ENCODE results near the gene ADGRV1.
"Not testable (repeated sequence)": the region's sequence is repeated elsewhere in the genome, so short reads cannot be mapped to it uniquely, and the experiment has no call there.

ADGRV1 gene

DNA sequence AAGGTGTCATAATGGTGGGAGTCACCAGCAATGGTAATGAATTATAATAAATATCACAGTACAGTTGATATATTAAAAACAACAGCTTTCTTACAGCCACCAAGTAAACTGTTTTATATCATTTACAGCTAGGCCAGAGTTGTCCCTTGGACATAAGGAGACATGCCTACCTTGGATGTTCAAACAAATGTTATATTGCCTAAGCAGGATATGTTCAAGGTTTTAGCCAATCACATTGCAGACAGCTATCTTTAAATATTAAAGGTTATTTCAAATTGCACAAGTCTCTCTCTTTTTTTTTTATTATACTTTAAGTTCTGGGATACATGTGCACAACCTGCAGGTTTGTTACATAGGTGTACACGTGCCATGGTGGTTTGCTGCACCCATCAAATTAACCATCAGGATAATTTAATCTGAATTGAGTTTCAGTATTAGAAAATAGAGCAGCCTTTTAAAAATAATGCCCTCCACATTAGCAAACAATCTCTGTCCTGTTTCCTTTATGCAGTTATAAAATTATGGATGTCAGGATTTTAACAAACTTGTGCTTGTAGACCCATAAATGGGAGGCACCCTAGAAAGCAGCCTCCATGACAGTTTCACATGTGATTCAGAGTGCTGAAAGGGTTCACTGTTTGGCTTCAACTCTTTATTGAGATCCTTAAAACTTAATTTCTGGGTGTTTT lies 483.8 kb downstream of the ADGRV1 start:
- DNase-seq, result no peak

DNA sequence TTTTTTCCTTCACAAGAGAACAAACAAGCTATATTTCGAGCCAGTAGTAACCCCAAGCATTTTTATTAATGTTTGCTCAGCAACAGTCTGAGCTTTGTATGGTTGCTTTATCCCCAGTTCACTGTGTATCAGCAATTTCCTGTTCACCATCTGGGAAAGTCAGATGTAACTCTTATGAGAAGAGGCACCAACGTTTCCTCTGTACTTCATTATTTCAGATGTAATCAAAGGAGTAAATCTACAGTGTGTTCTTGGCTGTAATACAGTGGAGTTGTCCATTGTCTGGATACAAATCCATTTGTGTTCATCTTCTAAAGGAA lies 484.3 kb downstream of the ADGRV1 start:
- no peak for DNase-seq

DNA sequence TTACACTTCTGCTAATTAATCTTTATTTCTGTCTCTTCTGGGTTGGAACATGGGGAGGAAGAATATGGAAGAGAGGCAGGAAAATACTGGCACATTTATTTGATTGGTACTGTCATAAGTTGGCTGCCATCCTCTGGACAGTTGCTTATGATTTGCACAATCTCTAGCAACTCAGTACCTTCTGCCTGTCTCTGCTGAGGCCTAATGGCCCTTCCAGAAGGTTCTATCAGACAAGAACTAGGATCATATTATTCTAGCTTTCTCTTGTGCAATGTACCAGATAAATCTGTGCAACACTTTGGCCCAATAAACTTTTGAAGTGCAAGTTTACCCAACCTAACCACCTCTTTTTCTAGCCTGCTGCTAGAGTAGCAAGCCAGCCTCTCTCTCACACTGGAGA lies 489.5 kb downstream of the ADGRV1 start:
- DNase-seq, result no peak

DNA sequence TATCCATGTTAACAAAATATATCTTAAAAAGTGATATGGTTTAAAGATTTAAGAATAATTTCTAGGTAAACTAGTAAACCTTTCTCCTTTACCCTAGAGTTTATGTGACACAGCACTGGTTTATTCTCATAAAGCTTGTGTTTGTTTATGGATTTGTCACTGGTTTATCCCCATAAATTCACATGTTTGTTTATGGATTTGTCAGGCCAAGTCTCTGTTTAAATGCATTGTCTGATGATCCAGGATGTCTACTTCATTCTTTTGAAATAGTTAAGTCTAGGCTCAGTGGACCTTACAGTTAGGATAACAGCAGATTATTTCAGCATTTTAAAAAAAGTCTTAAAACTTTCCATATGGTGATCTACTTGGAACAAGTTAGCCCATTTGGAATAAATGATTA lies 490.5 kb downstream of the ADGRV1 start:
- no peak for DNase-seq

DNA sequence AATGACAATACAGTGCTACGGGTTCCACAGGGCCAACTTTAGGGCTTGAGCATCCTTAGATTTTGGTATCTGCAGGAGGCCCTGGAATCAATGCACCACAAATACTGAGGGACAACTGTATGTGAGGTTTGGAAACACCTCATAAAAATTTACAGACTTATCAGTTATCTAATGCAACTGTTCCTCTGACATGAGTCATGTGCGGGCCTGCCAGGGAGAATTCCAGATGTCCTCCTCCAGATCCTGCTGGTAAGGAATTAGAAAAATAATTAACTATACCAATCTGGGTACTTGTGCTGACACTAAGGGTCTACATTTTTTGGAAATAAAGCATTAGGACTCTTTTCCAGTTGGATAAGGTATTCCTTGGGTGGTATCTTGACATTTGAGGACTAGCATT lies 491.2 kb downstream of the ADGRV1 start:
- DNase-seq, result peak; percentile 23

DNA sequence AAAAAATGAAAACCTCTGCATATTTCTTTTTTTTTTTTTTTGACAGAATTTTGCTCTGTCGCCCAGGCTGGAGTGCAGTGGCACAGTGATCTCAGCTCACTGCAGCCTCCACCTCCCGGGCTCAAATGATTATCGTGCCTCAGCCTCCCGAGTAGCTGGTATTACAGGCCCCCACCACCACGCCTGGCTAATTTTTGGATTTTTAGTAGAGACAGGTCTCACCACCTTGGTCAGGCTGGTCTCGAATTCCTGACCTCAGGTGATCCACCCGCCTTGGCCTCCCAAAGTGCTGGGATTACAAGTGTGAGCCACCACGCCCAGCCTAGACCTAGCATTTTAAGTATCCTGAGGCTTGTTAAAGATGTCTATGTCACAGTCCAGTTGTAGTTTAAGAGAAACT lies 493.8 kb downstream of the ADGRV1 start:
- not testable (repeated sequence) for DNase-seq

DNA sequence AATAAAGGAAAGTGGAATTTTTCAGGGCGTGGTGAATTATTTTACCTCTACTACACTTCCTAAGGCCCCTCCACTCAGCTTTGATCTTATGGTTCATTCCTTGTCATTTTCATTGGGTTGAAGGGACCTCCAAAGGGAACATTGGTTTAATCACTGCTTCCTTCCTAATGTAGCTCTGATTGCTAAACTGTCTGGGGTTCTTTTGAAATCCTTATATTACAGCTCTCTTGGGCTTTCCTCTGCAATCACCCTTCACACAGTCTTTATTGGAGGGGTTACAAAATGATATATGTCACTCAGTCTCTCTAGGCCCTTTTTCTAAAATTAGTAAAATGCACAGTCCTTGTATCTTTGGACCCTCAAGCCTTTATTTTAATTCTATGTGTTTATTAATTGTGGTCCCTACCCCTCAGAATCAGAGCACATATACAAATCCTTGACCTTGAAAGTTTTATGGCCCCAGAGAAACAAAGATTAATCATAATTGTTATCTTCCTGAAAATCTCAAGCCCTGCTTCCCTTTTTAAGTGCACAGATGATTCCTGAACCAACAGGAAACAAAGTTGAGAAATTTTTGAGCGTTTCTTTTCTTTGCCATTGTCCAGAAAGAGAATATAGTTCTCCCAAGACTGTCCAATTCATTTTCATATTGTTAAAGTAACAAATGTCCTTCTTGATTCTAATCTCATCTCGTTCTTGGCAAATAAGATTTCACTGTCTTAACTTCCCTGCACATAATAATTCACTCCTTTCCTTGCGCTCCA lies 494.6 kb downstream of the ADGRV1 start:
- no peak for DNase-seq

DNA sequence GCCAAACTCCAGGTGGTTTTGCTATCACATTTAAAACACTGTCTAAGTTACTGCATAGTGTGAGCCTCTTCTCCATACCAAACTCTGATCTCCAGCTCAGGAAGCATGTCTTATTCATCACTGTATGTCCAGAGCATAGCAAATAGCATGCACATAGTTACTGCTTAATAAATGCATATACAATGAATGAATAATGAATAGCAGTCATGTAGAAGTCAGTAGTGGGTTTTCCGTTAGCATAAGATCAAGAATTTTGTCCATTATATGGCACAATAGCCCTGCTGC lies 495.1 kb downstream of the ADGRV1 start:
- DNase-seq, result no peak

DNA sequence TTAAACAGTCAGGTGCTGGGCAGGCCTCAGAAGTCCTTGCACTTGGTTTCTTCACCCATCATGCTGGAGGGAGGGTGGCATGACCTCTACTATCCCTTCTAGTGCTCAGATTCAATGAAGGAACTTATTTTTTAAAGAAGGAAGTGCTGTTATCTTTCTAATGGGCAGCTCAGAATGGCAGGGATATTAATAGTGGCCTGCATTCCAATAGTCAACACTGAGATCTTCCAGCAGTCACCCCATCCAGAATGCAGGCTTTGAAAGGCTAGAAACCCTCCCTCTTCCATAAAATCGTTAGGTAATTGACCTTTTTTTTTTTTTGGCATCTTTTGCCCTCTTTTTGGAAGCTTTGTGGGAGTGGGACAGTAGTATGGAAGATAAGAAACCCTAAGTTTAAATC lies 499.6 kb downstream of the ADGRV1 start:
- DNase-seq, result no peak

DNA sequence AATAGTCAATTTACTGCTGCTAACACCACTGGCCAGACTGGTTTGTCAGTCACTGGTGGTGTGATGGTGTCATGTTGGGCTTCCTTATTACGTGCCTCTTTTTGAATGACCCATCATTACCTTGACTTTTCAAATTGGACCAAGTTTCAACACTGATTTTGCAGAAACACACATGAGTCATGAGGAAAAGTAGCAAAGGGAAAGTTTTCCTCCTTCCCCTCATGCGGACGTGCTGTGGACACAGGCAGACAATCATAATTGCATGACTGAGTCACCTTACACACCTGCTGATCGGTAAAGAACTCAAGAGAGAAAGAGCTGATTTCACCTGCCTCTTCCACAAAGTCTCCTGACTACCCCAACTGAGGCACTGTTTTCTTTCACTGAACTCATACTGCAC lies 500.0 kb downstream of the ADGRV1 start:
- DNase-seq, result no peak

DNA sequence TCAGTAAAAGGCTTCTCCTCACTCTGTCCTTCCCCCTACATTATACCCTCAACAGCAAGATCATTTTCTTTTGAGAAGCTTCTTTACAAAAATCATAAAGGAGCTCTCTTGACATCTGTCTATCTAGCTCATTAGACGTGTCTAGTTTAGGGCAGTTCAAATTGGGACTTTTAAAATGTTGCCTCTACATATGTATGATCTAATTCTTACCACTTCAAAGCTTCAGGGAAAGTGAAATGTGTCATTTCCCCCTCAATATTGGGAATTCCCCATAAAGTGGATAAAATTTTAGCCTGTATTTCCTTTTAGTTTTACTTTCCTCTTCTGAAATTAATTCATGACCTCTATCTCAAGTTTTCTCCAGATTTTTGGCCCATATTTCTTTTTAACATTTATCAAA lies 500.8 kb downstream of the ADGRV1 start:
- DNase-seq, result no peak

DNA sequence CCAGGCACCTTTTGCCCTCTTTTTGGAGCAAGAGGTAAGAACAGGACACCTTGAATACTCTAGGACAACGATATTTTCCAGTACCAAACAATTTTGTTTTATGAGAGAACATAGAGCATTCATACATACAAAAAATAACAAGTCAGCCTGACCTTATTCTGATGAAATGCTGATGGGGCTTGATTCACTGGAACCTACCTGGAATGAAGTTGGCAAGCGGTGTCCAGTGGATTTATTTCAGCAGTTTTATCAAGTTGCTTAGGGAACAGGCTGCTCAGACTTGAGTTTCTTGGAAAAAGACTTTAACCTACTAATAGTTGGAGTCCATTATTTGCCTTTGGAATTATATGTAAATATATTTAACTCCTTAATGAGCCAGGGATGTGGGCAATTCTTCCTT lies 502.5 kb downstream of the ADGRV1 start:
- no peak for DNase-seq

DNA sequence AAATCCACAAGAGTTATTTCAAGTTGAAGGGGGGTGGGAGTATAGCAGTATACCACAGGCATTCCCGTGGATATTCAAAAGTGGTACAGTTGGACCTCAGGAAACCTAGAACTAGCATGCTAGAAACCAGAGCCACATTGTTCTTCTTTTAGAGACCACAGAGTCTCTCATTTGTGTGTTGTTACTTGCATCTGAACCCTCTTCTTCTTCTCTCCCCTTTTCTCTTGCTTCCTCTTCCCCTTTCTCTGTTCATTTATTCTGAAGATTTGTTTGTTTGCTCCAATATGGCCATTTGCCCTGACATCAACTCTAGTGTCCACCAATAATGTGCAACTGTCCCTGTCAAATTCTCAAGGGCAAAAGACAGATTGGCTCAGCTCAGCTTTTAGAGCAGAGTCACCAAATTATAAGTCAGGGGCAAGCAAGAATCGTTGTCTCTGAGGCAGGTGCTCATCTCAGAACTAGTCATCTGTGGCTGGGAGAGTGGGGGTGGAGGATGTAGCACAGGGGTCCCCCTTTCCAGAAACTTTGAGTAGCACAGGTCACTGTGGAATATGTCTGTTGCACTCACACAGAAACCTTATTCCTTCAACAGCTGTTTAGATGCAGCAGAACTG lies 503.5 kb downstream of the ADGRV1 start:
- no peak for DNase-seq

DNA sequence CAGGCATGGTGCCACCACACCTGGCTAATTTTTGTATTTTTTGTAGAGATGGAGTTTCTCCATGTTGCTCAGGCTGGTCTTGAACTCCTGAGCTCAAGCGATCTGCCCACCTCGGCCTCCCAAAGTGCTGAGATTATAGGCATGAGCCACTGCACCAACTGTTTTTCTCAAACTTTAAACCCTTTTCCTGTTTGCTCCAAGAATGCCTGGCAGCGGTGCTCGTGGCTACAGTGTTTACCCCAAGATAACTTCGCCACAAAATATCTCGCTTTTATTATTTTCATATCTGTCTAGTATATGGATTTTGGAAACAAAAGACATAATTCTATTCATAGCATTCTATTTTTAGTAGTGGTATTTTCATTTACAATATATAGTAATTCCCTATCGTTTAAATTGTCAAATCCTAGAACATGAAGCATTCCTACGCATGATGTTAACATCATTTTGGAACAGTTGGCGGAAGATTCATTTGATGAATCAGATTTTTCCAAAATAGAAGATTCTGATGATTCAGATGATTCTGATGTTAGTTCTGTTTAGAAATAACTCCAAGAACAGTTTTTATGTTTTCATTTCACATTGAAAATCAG lies 504.6 kb downstream of the ADGRV1 start:
- DNase-seq, result peak; percentile 59

DNA sequence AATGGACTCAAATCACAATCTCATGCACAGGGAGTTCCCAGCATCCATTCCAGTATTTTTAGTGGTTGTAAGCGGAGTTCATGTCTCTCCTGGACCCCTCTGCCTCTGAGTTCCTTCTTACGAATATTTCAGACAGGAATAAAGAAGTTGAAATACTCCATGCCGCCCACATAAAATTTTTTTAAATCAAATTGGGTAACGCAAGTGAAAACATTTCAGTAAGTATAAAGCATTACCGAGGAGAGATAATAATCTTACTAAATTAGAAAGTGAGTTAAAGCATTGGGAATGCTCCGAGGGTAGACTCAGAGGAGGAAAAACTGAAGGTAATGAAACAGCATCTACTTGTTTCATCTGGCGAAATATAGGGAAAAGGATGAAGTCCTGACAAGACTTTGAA lies 506.9 kb downstream of the ADGRV1 start:
- DNase-seq, result no peak

DNA sequence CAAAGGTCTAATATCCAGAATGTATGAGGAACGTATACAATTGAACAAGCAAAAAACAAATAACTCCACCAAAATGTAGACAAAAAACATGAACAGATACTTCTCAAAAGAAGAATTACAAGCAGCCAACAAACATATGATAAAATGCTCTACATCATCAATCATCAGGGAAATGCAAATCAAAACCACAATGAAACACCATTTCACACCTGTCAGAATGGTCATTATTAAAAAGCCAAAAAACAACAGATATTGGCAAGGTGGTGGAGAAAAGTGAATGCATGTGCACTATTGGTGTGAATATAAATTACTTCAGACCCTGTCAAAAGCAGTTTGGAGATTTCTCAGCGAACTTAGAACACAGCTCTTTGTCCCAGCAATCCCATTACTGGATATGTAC lies 510.8 kb downstream of the ADGRV1 start:
- DNase-seq, result no peak

DNA sequence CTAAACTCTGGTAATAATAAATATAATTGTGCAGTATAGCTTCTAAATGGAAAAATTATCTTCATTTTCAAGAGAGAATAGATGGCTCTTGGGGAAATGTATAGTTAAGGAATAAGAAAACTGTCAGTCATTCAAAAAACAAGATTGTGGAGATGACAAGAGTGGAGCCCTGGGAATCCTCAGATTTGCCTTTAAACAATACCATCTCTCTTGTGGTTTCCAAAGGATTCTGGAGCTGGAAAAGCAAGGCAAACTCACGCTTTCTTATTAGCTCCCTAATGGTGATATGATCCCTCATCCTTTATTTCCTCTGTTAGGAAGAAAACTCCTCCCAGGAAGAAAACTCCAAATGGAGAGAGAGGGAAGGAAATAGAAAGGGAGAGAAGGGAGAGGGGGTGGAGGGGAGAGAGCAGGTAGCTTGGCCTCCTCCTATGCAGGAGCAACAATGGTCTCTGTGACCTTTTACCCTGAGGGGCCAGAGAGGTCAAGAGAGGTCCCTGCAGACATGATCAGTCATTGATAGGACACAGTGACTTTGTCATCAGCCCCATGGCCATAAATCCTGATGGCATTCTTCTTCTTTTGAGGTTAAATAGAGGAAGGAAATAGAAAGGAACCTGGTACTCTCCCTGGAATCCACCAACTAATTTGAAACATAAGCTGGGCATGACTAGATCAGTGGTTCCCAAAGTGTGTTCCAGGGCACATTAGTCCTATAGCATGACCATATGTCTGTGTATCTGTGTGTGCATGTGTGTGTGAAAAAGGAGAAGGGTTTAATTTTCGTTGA lies 512.4 kb downstream of the ADGRV1 start:
- DNase-seq, result no peak

DNA sequence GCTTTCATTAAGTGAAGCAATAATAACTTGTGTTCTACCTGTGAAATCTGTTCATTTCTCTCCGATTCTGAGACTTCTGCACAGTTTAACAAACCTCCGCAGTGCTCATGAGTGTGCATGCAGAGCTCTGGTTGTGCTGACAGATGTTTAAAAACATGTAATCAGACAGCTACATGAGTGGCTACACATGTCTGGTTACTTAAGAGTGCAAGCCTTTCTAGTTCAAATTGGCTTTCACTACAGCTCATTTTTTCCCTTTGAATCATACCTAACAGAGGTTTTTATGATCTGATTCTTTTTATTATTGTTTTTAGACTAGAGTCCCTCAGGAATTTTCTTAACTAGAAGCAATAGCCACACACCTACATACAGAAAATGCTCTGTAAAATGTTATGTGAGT lies 514.3 kb downstream of the ADGRV1 start:
- DNase-seq, result peak; percentile 76

DNA sequence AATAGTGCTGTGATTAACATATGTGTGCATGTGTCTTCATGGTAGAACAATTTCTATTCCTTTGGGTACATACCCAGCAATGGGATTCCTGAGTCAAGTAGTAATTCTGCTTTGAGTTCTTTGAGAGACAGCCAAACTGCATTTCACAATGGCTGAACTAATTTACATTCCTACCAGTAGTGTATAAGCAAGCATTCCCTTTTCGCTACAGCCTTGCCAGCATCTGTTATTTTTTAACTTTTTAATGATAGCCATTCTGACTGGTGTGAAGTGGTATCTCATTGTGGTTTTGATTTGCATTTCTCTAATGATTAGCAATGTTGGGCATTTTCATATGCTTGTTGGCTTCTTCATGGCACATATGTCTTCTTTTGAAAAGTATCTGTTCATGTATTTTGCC lies 516.0 kb downstream of the ADGRV1 start:
- DNase-seq, result peak; percentile 92

DNA sequence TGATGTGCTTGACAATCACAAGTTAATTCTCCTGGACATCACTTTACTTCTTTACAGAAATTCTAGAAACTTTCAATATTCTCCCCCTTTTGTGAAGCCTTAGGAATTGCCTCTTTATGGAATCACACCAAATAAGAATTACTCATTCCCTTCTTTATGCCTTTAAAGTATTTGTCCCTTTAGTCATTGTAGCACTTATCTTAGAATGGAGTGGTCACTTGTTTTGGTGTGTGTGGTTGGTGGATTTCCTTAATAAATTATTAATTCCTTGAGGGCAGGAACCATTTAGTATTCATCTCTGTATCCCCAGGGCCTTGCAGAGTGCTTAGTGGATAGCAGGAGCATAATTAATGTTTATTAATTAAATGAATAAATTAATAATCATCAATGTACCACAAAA lies 517.5 kb downstream of the ADGRV1 start:
- DNase-seq, result peak; percentile 22

DNA sequence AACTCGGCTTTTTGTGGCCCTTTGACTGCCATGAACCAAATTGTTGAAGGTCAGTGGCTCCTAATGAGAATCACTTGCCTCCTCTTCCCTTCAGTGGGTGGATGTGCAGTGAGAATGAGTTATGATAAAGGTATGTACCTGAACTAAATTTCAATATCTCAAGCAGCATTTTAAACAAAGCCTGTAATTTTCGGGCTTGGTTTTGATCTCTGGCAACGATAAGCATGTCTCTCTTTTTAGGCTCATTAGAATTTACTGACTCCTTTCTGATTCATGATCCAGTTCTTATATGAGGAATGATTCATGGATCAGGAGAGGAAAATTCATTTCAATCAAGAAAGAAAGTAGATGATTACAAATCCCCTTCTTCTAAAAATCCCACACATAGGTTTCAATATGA lies 519.0 kb downstream of the ADGRV1 start:
- no peak for DNase-seq

DNA sequence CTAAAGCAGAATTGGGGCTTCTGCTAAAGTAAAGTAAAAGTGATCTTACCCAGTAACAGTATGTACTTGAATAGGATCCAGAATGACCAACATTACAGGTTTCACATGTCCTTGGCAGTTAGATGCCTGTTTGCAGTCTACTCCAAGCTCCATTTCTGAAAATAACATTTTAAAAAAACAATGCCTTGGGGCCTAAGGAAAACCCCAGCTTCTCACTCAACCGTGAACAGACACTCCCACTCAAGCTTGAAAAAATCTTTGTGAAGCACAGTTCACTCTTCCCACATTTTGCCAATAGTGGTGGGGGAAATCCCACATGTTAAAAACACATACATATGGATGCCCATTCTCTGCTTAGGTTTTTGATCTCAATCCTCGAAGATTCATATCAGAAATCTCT lies 520.4 kb downstream of the ADGRV1 start:
- DNase-seq, result no peak

DNA sequence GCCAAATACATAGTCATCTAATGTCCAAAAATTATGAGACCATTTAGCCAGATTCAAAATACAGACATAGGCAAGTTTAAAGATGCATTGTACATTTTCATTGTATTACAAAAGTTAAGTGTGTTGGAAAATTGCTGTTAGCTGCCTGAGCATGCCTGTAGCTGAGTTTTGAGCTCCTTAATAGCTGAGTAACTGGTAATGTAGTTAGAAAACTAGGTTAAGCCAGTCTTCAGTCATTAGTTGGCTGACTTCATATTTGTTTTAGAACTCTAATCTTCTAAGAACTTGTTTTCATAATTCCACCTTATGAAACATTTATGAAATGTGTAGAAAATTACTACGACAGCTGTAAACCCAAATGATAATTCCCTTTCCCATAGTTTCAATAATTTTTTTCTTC lies 531.2 kb downstream of the ADGRV1 start:
- DNase-seq, result no peak

DNA sequence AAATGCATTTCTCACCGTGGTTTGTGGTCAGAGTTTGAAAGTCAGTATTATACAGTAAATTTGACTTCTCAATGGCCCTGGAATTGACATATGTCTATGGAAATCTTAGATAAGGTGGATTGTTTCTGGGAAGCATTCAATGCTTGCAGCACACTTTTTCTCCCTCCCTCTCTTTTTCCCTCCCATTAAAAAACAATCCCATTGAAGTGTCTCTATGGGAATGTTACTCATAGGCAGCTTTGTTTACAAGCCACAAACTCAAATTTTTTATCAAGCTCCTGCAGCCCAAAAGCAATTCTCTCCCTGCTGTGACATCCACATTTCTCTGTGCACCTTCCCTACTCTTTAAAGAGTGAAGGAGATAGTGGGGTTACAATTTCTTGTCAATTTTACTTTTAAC lies 532.4 kb downstream of the ADGRV1 start:
- DNase-seq, result no peak
